H1 (cell line): ENCODE results near the gene IL19.

Source experiments
- ATF3 ChIP-seq: IDR thresholded peaks from 2 replicates; pipeline ENCODE4 v1.6.1; 2011; ENCODE audit warnings: low read depth, mild to moderate bottlenecking, low read length; ENCODE audit not compliant: insufficient read depth
- CTCF ChIP-seq, 3 experiments: IDR thresholded peaks; 1 replicate in 2 of 3; 2 replicates in 1 of 3; pipeline versions ENCODE4 v1.5.1 to v1.6.1; 2011; ENCODE audit warnings: low read length in 3 of 3, mild to moderate bottlenecking in 3 of 3, inconsistent platforms in 2 of 3, low read depth in 1 of 3, moderate library complexity in 1 of 3; ENCODE audit not compliant: insufficient read depth in 1 of 3; ENCODE audit errors: control extremely low read depth in 1 of 3
- POLR2A ChIP-seq, 2 experiments: IDR thresholded peaks; 1 replicate in 1 of 2; 2 replicates in 1 of 2; pipeline ENCODE4 v1.6.1; 2011; ENCODE audit warnings: low read depth in 2 of 2, low read length in 2 of 2, mild to moderate bottlenecking in 2 of 2; ENCODE audit errors: control extremely low read depth in 1 of 2
- SP2 ChIP-seq: IDR thresholded peaks from 2 replicates; pipeline ENCODE4 v1.6.1; 2012; ENCODE audit warnings: mild to moderate bottlenecking, low read length, inconsistent platforms
- TBP ChIP-seq: IDR thresholded peaks from 2 replicates; pipeline ENCODE4 v1.6.1; 2011; ENCODE audit warnings: low read depth, low read length, improper control_type of control experiment
- TF ChIP-seq, protein P1 (sequence below): IDR thresholded peaks from 2 replicates; pipeline ENCODE4 v1.6.1; 2012; ENCODE audit warnings: inconsistent platforms

- TF ChIP-seq CTCF (IDR thresholded peaks at IDR 0.05; ENCODE audit: control extremely low read depth in 1 of 3, insufficient read depth in 1 of 3, low read depth in 1 of 3, low read length in 3 of 3) (no peak), TBP (no peak), SP2 (no peak), POLR2A (IDR thresholded peaks at IDR 0.05; ENCODE audit: control extremely low read depth in 1 of 2, low read depth in 2 of 2, low read length in 2 of 2) (no peak), ATF3 (no peak)
- TF ChIP-seq, protein P1, sequence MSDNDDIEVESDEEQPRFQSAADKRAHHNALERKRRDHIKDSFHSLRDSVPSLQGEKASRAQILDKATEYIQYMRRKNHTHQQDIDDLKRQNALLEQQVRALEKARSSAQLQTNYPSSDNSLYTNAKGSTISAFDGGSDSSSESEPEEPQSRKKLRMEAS, result no peak
Observed at GRCh38 chr1:206745301-206745700, 25.3 kb upstream of the IL19 start.
